LNCAP (cell line): Measurements from ENCODE around the gene PTPRG.
A peak's percentile ranks its signal among the peaks of the same experiment; 100 is the strongest.

Source experiments
- TF ChIP-seq, protein P1 (sequence below): fragments of 450-650 bp; IDR thresholded peaks from 2 replicates; pipeline ENCODE4 v1.5.1; 2017; ENCODE audit warnings: mild to moderate bottlenecking

Gene PTPRG

DNA sequence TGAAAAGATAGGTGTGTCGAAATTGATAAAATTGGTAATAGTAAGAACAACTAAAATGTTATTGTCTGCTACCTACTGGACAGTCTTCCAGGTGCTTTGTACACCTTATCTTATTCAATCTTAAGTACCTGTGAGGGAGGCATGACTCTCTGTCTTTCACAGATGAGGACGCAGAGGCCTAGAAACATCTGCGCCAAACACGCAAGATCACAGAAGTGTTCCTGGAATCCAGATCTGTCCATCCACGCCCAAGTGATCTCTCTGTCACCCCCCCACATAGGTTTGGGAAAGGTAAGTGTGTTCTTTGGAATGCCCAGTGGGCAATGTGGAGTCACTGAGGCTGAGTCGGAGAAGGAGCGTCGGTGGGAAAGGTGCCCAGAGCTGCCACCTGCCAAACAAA is 34.4 kb upstream of the PTPRG start:
- TF ChIP-seq, protein P1, sequence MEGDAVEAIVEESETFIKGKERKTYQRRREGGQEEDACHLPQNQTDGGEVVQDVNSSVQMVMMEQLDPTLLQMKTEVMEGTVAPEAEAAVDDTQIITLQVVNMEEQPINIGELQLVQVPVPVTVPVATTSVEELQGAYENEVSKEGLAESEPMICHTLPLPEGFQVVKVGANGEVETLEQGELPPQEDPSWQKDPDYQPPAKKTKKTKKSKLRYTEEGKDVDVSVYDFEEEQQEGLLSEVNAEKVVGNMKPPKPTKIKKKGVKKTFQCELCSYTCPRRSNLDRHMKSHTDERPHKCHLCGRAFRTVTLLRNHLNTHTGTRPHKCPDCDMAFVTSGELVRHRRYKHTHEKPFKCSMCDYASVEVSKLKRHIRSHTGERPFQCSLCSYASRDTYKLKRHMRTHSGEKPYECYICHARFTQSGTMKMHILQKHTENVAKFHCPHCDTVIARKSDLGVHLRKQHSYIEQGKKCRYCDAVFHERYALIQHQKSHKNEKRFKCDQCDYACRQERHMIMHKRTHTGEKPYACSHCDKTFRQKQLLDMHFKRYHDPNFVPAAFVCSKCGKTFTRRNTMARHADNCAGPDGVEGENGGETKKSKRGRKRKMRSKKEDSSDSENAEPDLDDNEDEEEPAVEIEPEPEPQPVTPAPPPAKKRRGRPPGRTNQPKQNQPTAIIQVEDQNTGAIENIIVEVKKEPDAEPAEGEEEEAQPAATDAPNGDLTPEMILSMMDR = no peak

DNA sequence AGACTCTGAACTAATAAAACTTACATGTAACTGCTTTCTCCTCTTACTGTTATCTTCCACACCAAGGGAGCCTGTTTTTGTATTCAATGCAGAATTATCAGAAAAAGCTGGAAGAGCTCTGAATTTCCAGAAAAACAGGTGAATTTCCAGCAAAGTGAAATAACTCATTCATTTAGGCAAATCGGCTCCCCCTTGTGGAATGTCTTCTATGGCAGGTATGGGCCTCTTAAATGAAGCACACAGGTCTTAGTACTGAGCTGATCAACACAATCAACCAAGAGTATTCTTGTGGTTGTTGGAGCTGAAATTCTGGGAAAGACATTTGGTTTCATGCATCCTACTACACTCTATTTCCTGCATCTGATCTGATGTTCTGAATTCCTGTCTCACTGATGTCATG is 31.0 kb upstream of the PTPRG start:
- TF ChIP-seq, protein P1 = peak; percentile 76

DNA sequence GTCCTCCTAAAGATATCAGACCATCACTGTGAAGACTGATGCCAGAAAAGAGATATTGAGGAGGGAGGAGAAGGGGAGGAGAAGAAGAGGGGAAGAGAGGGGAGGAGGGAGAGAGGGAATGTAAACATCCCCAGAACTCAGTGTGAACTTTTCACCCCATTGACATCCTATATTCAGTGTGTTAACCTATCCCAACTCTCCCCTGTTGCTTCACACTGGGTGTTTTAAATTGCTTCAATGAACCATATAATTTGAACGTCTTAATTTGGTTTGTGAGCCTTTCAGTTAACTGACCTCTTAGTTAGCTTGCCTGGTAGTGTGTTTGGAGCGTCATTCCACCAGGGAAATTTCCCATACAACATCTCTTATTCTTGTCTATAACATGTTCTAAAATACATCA is 29.8 kb upstream of the PTPRG start:
- TF ChIP-seq, protein P1 = no peak

DNA sequence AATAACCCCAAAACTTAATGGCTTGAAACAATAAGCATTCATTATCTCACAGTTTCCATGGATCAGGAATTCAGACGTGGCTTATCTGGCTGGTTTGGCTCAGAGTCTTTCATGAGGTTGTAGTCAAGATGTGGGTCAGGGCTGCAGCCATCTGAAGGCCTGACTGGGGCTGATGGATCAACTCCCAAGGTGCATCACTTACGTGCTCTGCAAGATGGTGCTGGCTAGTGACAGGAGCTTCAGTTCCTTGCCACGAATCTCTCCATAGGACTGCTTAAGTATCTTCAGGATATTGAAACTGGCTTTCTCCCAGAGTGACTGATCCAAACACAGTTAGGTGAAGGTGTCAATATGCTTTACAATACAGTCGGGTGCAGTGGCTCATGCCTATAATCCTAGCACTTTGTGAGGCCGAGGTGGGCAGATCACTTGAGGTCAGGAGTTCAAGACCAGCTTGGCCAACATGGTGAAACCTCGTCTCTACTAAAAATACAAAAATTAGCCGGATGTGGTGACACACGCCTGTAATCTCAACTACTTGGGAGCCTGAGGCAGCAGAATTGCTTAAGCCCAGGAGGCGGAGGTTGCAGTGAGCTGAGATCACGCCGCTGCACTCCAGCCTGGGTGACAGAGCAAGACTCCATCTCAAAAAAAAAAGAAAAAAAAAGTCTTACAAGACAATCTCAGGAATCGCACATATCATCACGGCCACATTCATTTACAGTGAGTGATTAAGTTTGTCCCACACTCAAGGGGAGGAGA is 28.5 kb upstream of the PTPRG start:
- TF ChIP-seq, protein P1 = no peak

DNA sequence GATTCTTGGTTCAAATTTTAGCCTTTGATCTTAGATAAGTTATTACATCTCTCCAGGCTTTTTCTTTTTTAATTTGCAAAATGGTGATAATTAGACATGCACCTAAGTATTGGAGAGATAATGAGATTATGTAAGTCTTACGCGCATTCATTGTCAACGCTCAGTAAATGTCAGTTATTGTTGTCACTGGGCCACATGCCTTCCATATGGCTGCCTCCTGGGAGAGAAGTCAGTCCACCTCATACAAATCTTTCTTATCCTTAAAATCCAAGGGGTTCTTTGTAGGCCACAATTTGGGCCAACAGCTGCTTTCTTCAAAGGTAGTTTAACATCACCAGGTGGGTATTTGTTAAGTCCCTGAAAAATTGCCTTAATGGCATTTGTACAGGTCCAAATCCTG is 25.5 kb upstream of the PTPRG start:
- TF ChIP-seq, protein P1 = no peak

DNA sequence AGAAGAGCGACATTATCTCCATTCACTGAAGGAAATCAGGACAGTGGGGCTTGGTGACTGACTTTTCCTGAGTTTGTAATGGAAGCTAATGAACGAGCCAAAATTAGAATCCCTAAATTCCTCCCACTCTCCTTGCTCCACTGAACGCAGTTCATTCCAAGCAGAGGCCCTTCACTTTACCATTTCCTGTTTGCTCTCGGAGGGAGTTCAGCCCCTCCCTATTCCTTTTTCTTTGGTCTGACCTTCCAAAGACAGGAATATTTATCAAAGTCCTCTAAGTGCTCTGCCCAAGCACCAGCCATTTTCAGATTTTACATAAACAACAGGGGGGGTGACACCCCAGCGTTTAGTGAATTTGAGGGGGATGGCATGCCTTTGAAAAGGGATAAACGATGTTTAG is 24.0 kb upstream of the PTPRG start:
- TF ChIP-seq, protein P1 = no peak

DNA sequence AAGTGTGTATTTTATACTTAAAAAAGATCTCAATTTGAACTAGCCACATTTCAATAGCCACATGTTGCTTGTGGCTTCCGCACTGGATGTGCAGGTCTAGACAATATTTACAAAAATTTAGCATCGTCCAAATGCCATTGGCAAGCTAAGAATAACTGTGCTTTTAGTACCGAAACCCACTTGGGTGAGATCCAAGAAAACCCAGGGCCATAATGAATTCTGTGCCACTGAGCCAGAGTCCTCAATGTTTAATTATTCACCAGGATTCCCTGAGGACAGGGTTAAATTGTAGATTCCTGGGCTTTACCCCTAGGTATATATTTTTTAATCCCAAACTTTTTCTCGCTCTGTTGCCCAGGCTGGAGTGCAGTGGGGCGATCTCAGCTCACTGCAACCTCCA is 22.9 kb upstream of the PTPRG start:
- TF ChIP-seq, protein P1 = no peak

DNA sequence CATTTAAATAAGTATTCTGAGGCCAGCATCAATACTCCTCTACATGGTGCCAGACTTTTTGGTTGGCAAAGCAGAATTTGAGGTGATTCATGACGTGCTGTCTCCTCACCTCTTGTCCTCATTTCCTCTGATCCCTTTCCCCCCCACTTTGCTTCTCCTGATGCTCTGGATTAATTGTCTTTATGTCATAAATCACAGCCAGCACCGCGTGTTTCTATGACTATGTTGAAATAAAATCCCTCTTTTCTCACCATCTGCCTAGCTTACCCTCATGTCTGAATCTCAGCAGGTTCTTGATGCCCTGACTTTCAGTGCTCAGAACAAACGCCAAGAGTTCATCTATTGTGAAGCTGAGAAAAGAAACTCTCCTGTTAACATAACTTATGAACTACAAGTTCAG is 19.7 kb upstream of the PTPRG start:
- TF ChIP-seq, protein P1 = no peak
